Astrocyte (in vitro differentiated cells and primary cell): Measurements from ENCODE around the gene ARPC4. TPM values are rescaled to one million over a fixed set of nuclear protein-coding genes. Genes with fewer than 3 reads are reported as not detected.

Experiments
- DNase-seq: peaks from one replicate; pipeline ENCODE4 v3.0.0-alpha.2; 2010; ENCODE audit warnings: low read depth
- FAIRE-seq: peaks from 2 replicates; lab custom pipeline; 2011; peaks lifted over from hg19 to GRCh38; lab: Jason Lieb, UNC
- H2AFZ ChIP-seq: 2 replicates; pipeline ENCODE4 v1.6.0; 2012; ENCODE audit warnings: low read depth, low read length, inconsistent platforms
- H3K27ac ChIP-seq: 2 replicates; pipeline ENCODE4 v1.5.1; 2011; ENCODE audit warnings: low read depth, low read length, inconsistent platforms
- H3K27me3 ChIP-seq: 2 replicates; pipeline ENCODE4 v1.6.0; 2011; ENCODE audit warnings: low read length, inconsistent platforms; ENCODE audit not compliant: insufficient read depth
- H3K36me3 ChIP-seq: 2 replicates; pipeline ENCODE4 v1.5.1; 2011; ENCODE audit warnings: low read length, inconsistent platforms; ENCODE audit not compliant: insufficient read depth
- H3K4me1 ChIP-seq: 2 replicates; pipeline ENCODE4 v1.5.1; 2011; ENCODE audit warnings: low read length, inconsistent platforms; ENCODE audit not compliant: insufficient read depth
- H3K4me2 ChIP-seq: 2 replicates; pipeline ENCODE4 v1.6.0; 2012; ENCODE audit warnings: low read length, inconsistent platforms
- H3K4me3 ChIP-seq: 2 replicates; pipeline ENCODE4 v1.5.1; 2011; ENCODE audit warnings: low read depth, mild to moderate bottlenecking, low read length, inconsistent platforms; ENCODE audit not compliant: insufficient read depth
- H3K79me2 ChIP-seq: 2 replicates; pipeline ENCODE4 v1.6.0; 2012; ENCODE audit warnings: mild to moderate bottlenecking, low read length, inconsistent platforms; ENCODE audit not compliant: insufficient read depth
- H3K9ac ChIP-seq: 2 replicates; pipeline ENCODE4 v1.6.0; 2012; ENCODE audit warnings: mild to moderate bottlenecking, low read length, inconsistent platforms
- H3K9me3 ChIP-seq: 2 replicates; pipeline ENCODE4 v1.5.1; 2012; ENCODE audit warnings: low read depth, mild to moderate bottlenecking, low read length, inconsistent platforms; ENCODE audit not compliant: insufficient read depth
- H4K20me1 ChIP-seq: 2 replicates; pipeline ENCODE4 v1.6.0; 2012; ENCODE audit warnings: low read length, inconsistent platforms; ENCODE audit not compliant: insufficient read depth
- H3K27ac Mint-ChIP-seq: one replicate; pipeline ENCODE4 v1.8.0; 2021; ENCODE audit warnings: mild to moderate bottlenecking, mixed read lengths; ENCODE audit not compliant: unreplicated experiment
- H3K27me3 Mint-ChIP-seq: one replicate; pipeline ENCODE4 v1.8.0; 2021; ENCODE audit warnings: low read depth, mixed read lengths; ENCODE audit not compliant: unreplicated experiment
- H3K36me3 Mint-ChIP-seq: one replicate; pipeline ENCODE4 v1.8.0; 2021; ENCODE audit warnings: low read depth, mixed read lengths; ENCODE audit not compliant: unreplicated experiment
- H3K4me1 Mint-ChIP-seq: one replicate; pipeline ENCODE4 v1.8.0; 2021; ENCODE audit warnings: low read depth, mixed read lengths; ENCODE audit not compliant: unreplicated experiment
- H3K4me3 Mint-ChIP-seq: one replicate; pipeline ENCODE4 v1.8.0; 2021; ENCODE audit warnings: mild to moderate bottlenecking, moderate library complexity, mixed read lengths; ENCODE audit not compliant: unreplicated experiment
- H3K9me3 Mint-ChIP-seq: one replicate; pipeline ENCODE4 v1.8.0; 2021; ENCODE audit warnings: mild to moderate bottlenecking, mixed read lengths; ENCODE audit not compliant: unreplicated experiment
- EZH2 ChIP-seq: IDR thresholded peaks from 2 replicates; pipeline ENCODE4 v1.6.1; 2012; ENCODE audit warnings: mild to moderate bottlenecking, low read length, inconsistent platforms; ENCODE audit not compliant: insufficient read depth
- total RNA-seq: library from RNA; stranded (reverse); gene quantifications from 2 replicates; pipeline ENCODE4 v1.2.1, GENCODE V29; 2021
- TF ChIP-seq, protein P1 (sequence below): IDR thresholded peaks from 2 replicates; pipeline ENCODE4 v1.5.1; 2011; ENCODE audit warnings: low read depth, mild to moderate bottlenecking, inconsistent platforms, low read length, moderate library complexity; ENCODE audit not compliant: insufficient read depth

The ARPC4 gene
- total RNA-seq, 1 donor from 2014 or later = 205 TPM

DNA sequence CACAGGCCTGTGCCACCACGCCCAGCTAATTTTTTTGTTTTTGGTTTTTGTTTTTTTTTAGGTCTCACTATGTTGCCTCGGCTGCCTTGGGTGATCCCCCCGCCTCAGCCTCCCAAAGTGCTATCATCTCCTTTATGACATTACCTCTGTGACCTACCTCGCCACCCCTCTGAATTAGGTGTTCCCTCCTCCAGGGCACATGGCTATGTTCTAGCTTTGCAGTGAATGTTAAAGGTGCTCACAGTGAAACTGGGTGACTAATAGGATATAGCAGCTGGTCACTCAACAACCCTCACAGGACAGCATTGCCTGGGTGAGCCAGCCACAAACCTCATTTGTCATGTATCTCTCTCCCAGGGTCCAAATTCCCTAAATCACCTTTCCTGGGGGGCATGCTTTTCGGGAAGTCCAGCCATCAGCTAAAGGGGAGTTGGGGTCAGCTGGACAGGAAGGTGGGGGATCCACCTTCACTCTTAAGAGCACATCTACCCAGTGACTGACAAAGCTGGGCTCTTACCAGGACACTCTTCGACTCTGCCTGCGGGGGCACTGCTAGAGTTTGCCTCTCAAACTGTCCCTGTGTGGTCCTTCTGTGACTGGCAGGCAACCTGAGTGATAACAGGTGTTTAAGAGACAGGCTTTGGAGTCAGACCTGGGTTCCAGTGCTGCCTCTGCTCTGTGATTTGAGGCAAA, 15.6 kb downstream of the ARPC4 start:
- peak overlapping the region; percentile 90 for H3K4me2 ChIP-seq
- H3K9ac ChIP-seq = peak overlapping the region; percentile 7
- H3K4me1 ChIP-seq = peaks cover 15% of the 10 kb centered on the region
- peaks cover 44% of the 10 kb centered on the region for H4K20me1 ChIP-seq
- H3K27ac ChIP-seq = no peak overlapping the region
- H3K4me3 ChIP-seq = no peak overlapping the region
- DNase-seq (no peak), FAIRE-seq (no peak)
- Mint-ChIP-seq H3K27ac (peak overlapping the region; percentile 91), H3K36me3 (peaks cover 17% of the 10 kb centered on the region), H3K4me3 (no peak overlapping the region), H3K4me1 (peaks cover 28% of the 10 kb centered on the region), H3K27me3 (no peaks in the 10 kb centered on the region), H3K9me3 (no peaks in the 10 kb centered on the region)
- no peak for TF ChIP-seq EZH2
- TF ChIP-seq, protein P1, sequence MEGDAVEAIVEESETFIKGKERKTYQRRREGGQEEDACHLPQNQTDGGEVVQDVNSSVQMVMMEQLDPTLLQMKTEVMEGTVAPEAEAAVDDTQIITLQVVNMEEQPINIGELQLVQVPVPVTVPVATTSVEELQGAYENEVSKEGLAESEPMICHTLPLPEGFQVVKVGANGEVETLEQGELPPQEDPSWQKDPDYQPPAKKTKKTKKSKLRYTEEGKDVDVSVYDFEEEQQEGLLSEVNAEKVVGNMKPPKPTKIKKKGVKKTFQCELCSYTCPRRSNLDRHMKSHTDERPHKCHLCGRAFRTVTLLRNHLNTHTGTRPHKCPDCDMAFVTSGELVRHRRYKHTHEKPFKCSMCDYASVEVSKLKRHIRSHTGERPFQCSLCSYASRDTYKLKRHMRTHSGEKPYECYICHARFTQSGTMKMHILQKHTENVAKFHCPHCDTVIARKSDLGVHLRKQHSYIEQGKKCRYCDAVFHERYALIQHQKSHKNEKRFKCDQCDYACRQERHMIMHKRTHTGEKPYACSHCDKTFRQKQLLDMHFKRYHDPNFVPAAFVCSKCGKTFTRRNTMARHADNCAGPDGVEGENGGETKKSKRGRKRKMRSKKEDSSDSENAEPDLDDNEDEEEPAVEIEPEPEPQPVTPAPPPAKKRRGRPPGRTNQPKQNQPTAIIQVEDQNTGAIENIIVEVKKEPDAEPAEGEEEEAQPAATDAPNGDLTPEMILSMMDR = no peak
- H3K9me3 ChIP-seq = no peaks in the 10 kb centered on the region
- peaks cover 14% of the 10 kb centered on the region for H3K79me2 ChIP-seq
- peaks cover 35% of the 10 kb centered on the region for H3K36me3 ChIP-seq
- H3K27me3 ChIP-seq = no peaks in the 10 kb centered on the region
- no peak overlapping the region for H2AFZ ChIP-seq

- FAIRE-seq = no peak
- H3K4me1 ChIP-seq = peaks cover 15% of the 10 kb centered on the region
These were observed 16.3 kb downstream of the ARPC4 start for GRCh38 chr3:9809239-9809614.

More at GRCh38 chr3:9809239-9809614, 16.3 kb downstream of the ARPC4 start:
- no peaks in the 10 kb centered on the region for H3K27me3 Mint-ChIP-seq
- H3K79me2 ChIP-seq = peaks cover 7% of the 10 kb centered on the region
- H3K4me3 Mint-ChIP-seq = peak overlapping the region; percentile 75
- peaks cover 25% of the 10 kb centered on the region for H3K4me1 Mint-ChIP-seq
- no peaks in the 10 kb centered on the region for H3K27me3 ChIP-seq
- peak overlapping the region; percentile 71 for H3K9ac ChIP-seq
- H3K36me3 ChIP-seq = peaks cover 28% of the 10 kb centered on the region
- H3K4me3 ChIP-seq = peak overlapping the region; percentile 58
- no peak for DNase-seq
- peak overlapping the region; percentile 51 for H2AFZ ChIP-seq
- H3K9me3 Mint-ChIP-seq = no peaks in the 10 kb centered on the region
- peaks cover 10% of the 10 kb centered on the region for H3K36me3 Mint-ChIP-seq
- H3K27ac Mint-ChIP-seq = peak overlapping the region; percentile 91
- no peak for TF ChIP-seq EZH2
- TF ChIP-seq, protein P1 = no peak
- H3K9me3 ChIP-seq = no peaks in the 10 kb centered on the region
- H4K20me1 ChIP-seq = peaks cover 37% of the 10 kb centered on the region
- H3K4me2 ChIP-seq = peak overlapping the region; percentile 90
- H3K27ac ChIP-seq = peak overlapping the region; percentile 58
